Stomach (tissue), 9 donors: Measurements from ENCODE around the gene CNTN1. TPM values are rescaled to one million over a fixed set of nuclear protein-coding genes. Genes with fewer than 3 reads are reported as not detected.

ENCODE experiments used
- DNase-seq, 2 donors: peaks; one replicate each; pipeline versions ENCODE4 v3.0.0 to v3.0.0-alpha.2; 2013 to 2019
- H3K27ac ChIP-seq, 5 donors: fragments of 200-600 bp in 4 of 5; sonication (generic) in 4 of 5; one replicate each; pipeline ENCODE4 v1.5.1; 2013 to 2019; ENCODE audit warnings: mild to moderate bottlenecking in 1 of 5, moderate library complexity in 1 of 5
- H3K27me3 ChIP-seq, 3 donors: fragments of 200-600 bp; sonication (generic); one replicate each; pipeline ENCODE4 v1.5.1; 2017 to 2019; ENCODE audit warnings: mixed run types in 1 of 3
- H3K36me3 ChIP-seq, 4 donors: fragments of 200-600 bp; sonication (generic); 1 replicate in 3 of 4; 2 replicates in 1 of 4; pipeline ENCODE4 v1.5.1; 2016 to 2019
- H3K4me1 ChIP-seq, 4 donors: fragments of 200-600 bp; sonication (generic); one replicate each; pipeline ENCODE4 v1.5.1; 2016 to 2019
- H3K4me3 ChIP-seq, 4 donors: fragments of 200-600 bp; sonication (generic) in 3 of 4; one replicate each; pipeline ENCODE4 v1.5.1; 2016 to 2019; ENCODE audit warnings: mild to moderate bottlenecking in 1 of 4
- H3K9me3 ChIP-seq, 4 donors: fragments of 200-600 bp; sonication (generic); one replicate each; pipeline ENCODE4 v1.5.1; 2016 to 2019
- CTCF ChIP-seq, 7 experiments: fragments of 450-650 bp in 4 of 7; fragments of 200-600 bp in 3 of 7; sonication (generic) in 3 of 7; IDR thresholded peaks; one replicate each; pipeline ENCODE4 v1.5.1; 2016 to 2019; ENCODE audit warnings: antibody characterized with exemption in 7 of 7, control low read depth in 2 of 7, mild to moderate bottlenecking in 1 of 7
- EP300 ChIP-seq: sonication (generic); formaldehyde crosslinking; IDR thresholded peaks from one replicate; pipeline ENCODE4 v1.6.1; 2017; ENCODE audit warnings: antibody characterized with exemption
- POLR2A ChIP-seq, 4 donors: fragments of 450-650 bp; IDR thresholded peaks; one replicate each; pipeline ENCODE4 v1.6.1; 2016; ENCODE audit warnings: antibody characterized with exemption in 4 of 4, control low read depth in 2 of 4, mild to moderate bottlenecking in 1 of 4, moderate library complexity in 1 of 4
- POLR2AphosphoS5 ChIP-seq, 3 donors: sonication (generic); formaldehyde crosslinking; IDR thresholded peaks; one replicate each; pipeline ENCODE4 v1.6.1; 2016; ENCODE audit warnings: antibody characterized with exemption in 3 of 3
- WGBS, 5 donors: extraction: QIAGEN DNeasy Blood & Tissue Kit in 3 of 5; methylation state at CpG; one replicate each; pipeline versions ENCODE4 v1.1.5 to v1.1.7; 2013 to 2018; 5-methylcytosine and 5-hydroxymethylcytosine counted together
- intact Hi-C: fragments of 100-400 bp; cut with DNase I; formaldehyde crosslinking; loops from one replicate; pipeline ENCODE4 v1.15.1; 2023; ENCODE audit warnings: low total_unique reads
- polyA plus RNA-seq, 3 donors: library from polyadenylated mRNA; stranded (reverse); fragments of 200-250 nt; gene quantifications; one replicate each; pipeline ENCODE4 v1.2.3, GENCODE V29; 2013
- total RNA-seq, 5 donors: library from RNA; depleted of rRNA; stranded (reverse); fragments of >200 nt; gene quantifications; one replicate each; pipeline versions ENCODE4 v1.1.0 to v1.2.3, GENCODE V29; 2014 to 2016
- donor health status: healthy with polysubstance abuse.
- donor health status: Bipolar disorder and iron deficiency.
- donor health status: healthy.

Gene CNTN1
- total and polyA plus RNA-seq, 8 donors = 0.68 to 68.3 (median 7.1) TPM

- H3K27ac ChIP-seq = no peak overlapping the region
- peaks cover 0 to 6% (median 0%) of the 10 kb centered on the region in 4 donors for H3K4me1 ChIP-seq
- intact Hi-C loops = no loop called here
- H3K4me3 ChIP-seq = no peak overlapping the region
- H3K9me3 ChIP-seq = no peaks in the 10 kb centered on the region
- no peaks in the 10 kb centered on the region for H3K27me3 ChIP-seq
- TF ChIP-seq POLR2AphosphoS5 (IDR thresholded peaks at IDR 0.05) = no peak
- no peak for TF ChIP-seq POLR2A (IDR thresholded peaks at IDR 0.05)
- no peak for TF ChIP-seq CTCF (IDR thresholded peaks at IDR 0.05)
- no peak for TF ChIP-seq EP300
- 46 to 76% (median 63%) methylated on average over 1 of the region's 1 CpG for WGBS, 5 donors
- H3K36me3 ChIP-seq = no peaks in the 10 kb centered on the region
- no peak for DNase-seq
These were observed 182.6 kb downstream of the CNTN1 start for GRCh38 chr12:40874868-40875267.

- H3K9me3 ChIP-seq = no peaks in the 10 kb centered on the region
- intact Hi-C loops = no loop called here
- H3K27me3 ChIP-seq = no peaks in the 10 kb centered on the region
- TF ChIP-seq CTCF (IDR thresholded peaks at IDR 0.05) (no peak), POLR2A (IDR thresholded peaks at IDR 0.05) (no peak), POLR2AphosphoS5 (IDR thresholded peaks at IDR 0.05) (no peak), EP300 (no peak)
- 73 to 84% (median 77%) methylated on average over 3 of the region's 3 CpGs for WGBS, 5 donors
- no peak for DNase-seq
- H3K36me3 ChIP-seq = no peaks in the 10 kb centered on the region
- no peak overlapping the region for H3K4me3 ChIP-seq
- no peak overlapping the region for H3K27ac ChIP-seq
- H3K4me1 ChIP-seq = no peaks in the 10 kb centered on the region
These were observed 197.1 kb downstream of the CNTN1 start for GRCh38 chr12:40889329-40889728.

GRCh38 chr12:40892528-40892927 lies 200.3 kb downstream of the CNTN1 start:
- TF ChIP-seq POLR2AphosphoS5 (IDR thresholded peaks at IDR 0.05) (no peak), CTCF (IDR thresholded peaks at IDR 0.05) (no peak), EP300 (no peak), POLR2A (IDR thresholded peaks at IDR 0.05) (no peak)
- intact Hi-C loops = no loop called here
- H3K27ac ChIP-seq = no peak overlapping the region
- no peaks in the 10 kb centered on the region for H3K9me3 ChIP-seq
- no peaks in the 10 kb centered on the region for H3K36me3 ChIP-seq
- H3K4me1 ChIP-seq = no peaks in the 10 kb centered on the region
- DNase-seq = no peak
- H3K27me3 ChIP-seq = no peaks in the 10 kb centered on the region
- H3K4me3 ChIP-seq = no peak overlapping the region
- 42 to 48% (median 44%) methylated on average over 4 of the region's 4 CpGs for WGBS, 5 donors

- Histone ChIP-seq H3K27ac (no peak overlapping the region), H3K27me3 (no peaks in the 10 kb centered on the region), H3K36me3 (no peaks in the 10 kb centered on the region), H3K9me3 (no peaks in the 10 kb centered on the region), H3K4me3 (no peak overlapping the region), H3K4me1 (no peaks in the 10 kb centered on the region)
- TF ChIP-seq EP300 = no peak
- TF ChIP-seq POLR2AphosphoS5 (IDR thresholded peaks at IDR 0.05) = no peak
- TF ChIP-seq POLR2A (IDR thresholded peaks at IDR 0.05) = no peak
- TF ChIP-seq CTCF (IDR thresholded peaks at IDR 0.05) = no peak
- WGBS, 5 donors = 45 to 72% (median 59%) methylated on average over 3 of the region's 3 CpGs
- DNase-seq = no peak
- intact Hi-C loops = no loop called here
These were observed 206.3 kb downstream of the CNTN1 start for GRCh38 chr12:40898505-40898904.
